Endothelial cell of umbilical vein (primary cell): ENCODE data around the gene WRAP73. TPM values are rescaled to one million over a fixed set of nuclear protein-coding genes. Genes with fewer than 3 reads are reported as not detected.
A peak's percentile ranks its signal among the peaks of the same experiment; 100 is the strongest.

ENCODE experiments used
- BruUV-seq: library from RNA; stranded (reverse); fragments of 400-500 nt; replicated peaks from 2 replicates; lab custom pipeline; 2021; lab: Mats Ljungman, UMichigan
- CTCF ChIA-PET: fragments of 300-600, 350-600 bp; sonication (Branson Sonifier 250); formaldehyde crosslinking; loops from one replicate; lab custom pipeline; 2021; ENCODE audit warnings: antibody characterized with exemption, inconsistent platforms; lab: Charles Lee
- POLR2A ChIA-PET: fragments of 300-600, 350-600 bp; sonication (Branson Sonifier 250); formaldehyde crosslinking; loops from one replicate; lab custom pipeline; 2021; ENCODE audit warnings: antibody characterized with exemption, inconsistent platforms; lab: Charles Lee
- DNase-seq: peaks from one replicate; pipeline ENCODE4 v3.0.0-alpha.2; 2011; ENCODE audit warnings: low read depth, low spot score
- FAIRE-seq: peaks from 2 replicates; lab custom pipeline; 2011; peaks lifted over from hg19 to GRCh38; lab: Jason Lieb, UNC
- H2AFZ ChIP-seq: 2 replicates; pipeline ENCODE4 v1.6.0; 2012; ENCODE audit warnings: low read depth, low read length, control low read depth, inconsistent platforms
- H3K27ac ChIP-seq: 2 replicates; pipeline ENCODE4 v1.5.1; 2011; ENCODE audit warnings: low read depth, mild to moderate bottlenecking, control low read depth, low read length, moderate library complexity; ENCODE audit not compliant: insufficient read depth
- H3K27me3 ChIP-seq, 2 experiments: 2 replicates each; pipeline versions ENCODE4 v1.6.0 to v1.6.1; 2011; ENCODE audit warnings: low read length in 2 of 2, mixed read lengths in 1 of 2; ENCODE audit not compliant: control insufficient read depth in 2 of 2, insufficient read depth in 2 of 2
- H3K36me3 ChIP-seq, 2 experiments: 2 replicates in 1 of 2; 3 replicates in 1 of 2; pipeline ENCODE4 v1.5.1; 2011; ENCODE audit warnings: low read length in 2 of 2, mild to moderate bottlenecking in 1 of 2, moderate library complexity in 1 of 2; ENCODE audit not compliant: control insufficient read depth in 2 of 2, insufficient read depth in 2 of 2; ENCODE audit errors: extremely low read depth in 1 of 2
- H3K4me1 ChIP-seq: 3 replicates; pipeline ENCODE4 v1.5.1; 2011; ENCODE audit warnings: mild to moderate bottlenecking, low read length; ENCODE audit not compliant: control insufficient read depth, insufficient read depth; ENCODE audit errors: extremely low read depth
- H3K4me2 ChIP-seq: 2 replicates; pipeline ENCODE4 v1.6.1; 2011; ENCODE audit warnings: low read length, control low read depth, mixed read lengths; ENCODE audit not compliant: insufficient read depth
- H3K4me3 ChIP-seq, 3 experiments: fragments of 200-600 bp in 1 of 3; sonication (generic), shearing (Covaris generic) in 1 of 3; replicated peaks in 1 of 3; 2 replicates each; pipeline ENCODE4 v1.5.1; 2011 to 2016; ENCODE audit warnings: control low read depth in 3 of 3, low read length in 3 of 3, mild to moderate bottlenecking in 2 of 3, inconsistent platforms in 1 of 3, low read depth in 1 of 3, moderate library complexity in 1 of 3; ENCODE audit not compliant: insufficient read depth in 1 of 3
- H3K79me2 ChIP-seq: 2 replicates; pipeline ENCODE4 v1.6.0; 2012; ENCODE audit warnings: low read length, inconsistent platforms; ENCODE audit not compliant: control insufficient read depth, insufficient read depth
- H3K9ac ChIP-seq: replicated peaks from 2 replicates; pipeline ENCODE3; 2011; ENCODE audit warnings: low read length, control low read depth; ENCODE audit not compliant: insufficient read depth; ENCODE audit errors: extremely low read depth
- H3K9me1 ChIP-seq: replicated peaks from 3 replicates; pipeline ENCODE4 v1.6.0; 2011; ENCODE audit warnings: mild to moderate bottlenecking, low read length; ENCODE audit not compliant: control insufficient read depth, insufficient read depth; ENCODE audit errors: extremely low read depth
- H3K9me3 ChIP-seq: replicated peaks from 2 replicates; pipeline ENCODE4 v1.5.1; 2012; ENCODE audit warnings: low read length, inconsistent platforms; ENCODE audit not compliant: control insufficient read depth, insufficient read depth
- H4K20me1 ChIP-seq: replicated peaks from 2 replicates; pipeline ENCODE3; 2011; ENCODE audit warnings: mild to moderate bottlenecking, low read length; ENCODE audit not compliant: control insufficient read depth, insufficient read depth; ENCODE audit errors: extremely low read depth
- CTCF ChIP-seq, 2 donors: IDR thresholded peaks; 1 replicate in 1 of 2; 2 replicates in 1 of 2; pipeline ENCODE4 v1.5.1; 2011; ENCODE audit warnings: low read length in 2 of 2, mild to moderate bottlenecking in 2 of 2, moderate library complexity in 2 of 2, control low read depth in 1 of 2, inconsistent platforms in 1 of 2, low read depth in 1 of 2; ENCODE audit not compliant: insufficient read depth in 1 of 2; ENCODE audit errors: extremely low read depth in 1 of 2
- EZH2 ChIP-seq: IDR thresholded peaks from 2 replicates; pipeline ENCODE4 v1.6.1; 2012; ENCODE audit warnings: borderline replicate concordance, low read depth, mild to moderate bottlenecking, moderate library complexity, low read length, inconsistent platforms; ENCODE audit not compliant: severe bottlenecking
- FOS ChIP-seq: IDR thresholded peaks from 2 replicates; pipeline ENCODE4 v1.6.1; 2011; ENCODE audit warnings: mild to moderate bottlenecking, low read length, moderate library complexity, borderline replicate concordance; ENCODE audit not compliant: insufficient read depth
- GATA2 ChIP-seq: IDR thresholded peaks from 2 replicates; pipeline ENCODE4 v1.7.0; 2011; ENCODE audit warnings: low read depth, mild to moderate bottlenecking, moderate library complexity, mixed read lengths, low read length; ENCODE audit not compliant: insufficient read length, insufficient read depth
- JUN ChIP-seq: IDR thresholded peaks from 2 replicates; pipeline ENCODE4 v1.6.1; 2011; ENCODE audit warnings: borderline replicate concordance, low read depth; ENCODE audit not compliant: insufficient read length, insufficient read depth
- MAX ChIP-seq: IDR thresholded peaks from 2 replicates; pipeline ENCODE4 v1.6.1; 2011; ENCODE audit not compliant: insufficient read depth, insufficient read length
- MYC ChIP-seq: IDR thresholded peaks from one replicate; pipeline ENCODE4 v1.6.1; 2011; ENCODE audit warnings: mild to moderate bottlenecking, low read depth, low read length
- POLR2A ChIP-seq: IDR thresholded peaks from 2 replicates; pipeline ENCODE4 v1.6.1; 2012; ENCODE audit warnings: low read depth, mild to moderate bottlenecking, control low read depth, low read length
- POLR2AphosphoS5 ChIP-seq: IDR thresholded peaks from 2 replicates; pipeline ENCODE4 v1.6.1; 2012; ENCODE audit warnings: low read depth, mild to moderate bottlenecking, control low read depth, low read length, moderate library complexity; ENCODE audit not compliant: insufficient read depth
- dilution Hi-C: fragments of 300-500 bp; cut with MboI; formaldehyde crosslinking; loops from one replicate; pipeline ENCODE4 v1.15.0; 2019; ENCODE audit warnings: low sequenced_read_pairs; ENCODE audit not compliant: extremely low pct_ligation_motif_present
- intact Hi-C: fragments of 100-400 bp; cut with micrococcal nuclease; formaldehyde crosslinking; loops from one replicate; pipeline ENCODE4 v1.10.0; 2022
- polyA plus RNA-seq, 4 experiments: library from polyadenylated mRNA; depleted of rRNA in 3 of 4; stranded (reverse) in 3 of 4; unstranded in 1 of 4; fragments of >200 nt; gene quantifications; 2 replicates each; pipeline versions ENCODE4 v1.2.1 to v1.2.3, GENCODE V29; 2011 to 2012; ENCODE audit warnings: missing spikeins in 1 of 4
- total RNA-seq: library from RNA; stranded (reverse); gene quantifications from 2 replicates; pipeline ENCODE4 v1.2.3, GENCODE V29; 2021

WRAP73 gene
- total and polyA plus RNA-seq, 2 donors (not counting 3 experiments of a cell fraction or from before 2014, with no cell fraction given) = 23.0 to 50.7 TPM

- dilution Hi-C loops = no loop called here
- Histone ChIP-seq H4K20me1 (no peaks in the 10 kb centered on the region), H3K79me2 (no peaks in the 10 kb centered on the region), H3K4me1 (peaks cover 6% of the 10 kb centered on the region), H2AFZ (peak overlapping the region; percentile 9), H3K9me1 (no peaks in the 10 kb centered on the region), H3K27ac (no peak overlapping the region), H3K36me3 (no peaks in the 10 kb centered on the region), H3K9ac (no peak overlapping the region), H3K4me3 (no peak overlapping the region), H3K4me2 (no peak overlapping the region), H3K9me3 (no peaks in the 10 kb centered on the region), H3K27me3 (peaks cover 0 to 10% of the 10 kb centered on the region in 2 experiments)
- ChIA-PET POLR2A (no interaction called here), CTCF (no interaction called here)
- DNase-seq = no peak
- TF ChIP-seq POLR2AphosphoS5 (no peak), MAX (no peak), JUN (no peak), EZH2 (no peak), MYC (no peak)
- no TSS peak for BruUV-seq
- FAIRE-seq = no peak
- intact Hi-C loops = no loop called here
Measured at GRCh38 chr1:3663999-3664699, 14.2 kb upstream of the WRAP73 start.

GRCh38 chr1:3662080-3662671 is 12.3 kb upstream of the WRAP73 start:
- Histone ChIP-seq H3K9ac (no peak overlapping the region), H3K4me2 (no peak overlapping the region), H3K9me1 (no peaks in the 10 kb centered on the region), H3K4me3 (no peak overlapping the region), H3K79me2 (no peaks in the 10 kb centered on the region), H4K20me1 (no peaks in the 10 kb centered on the region), H2AFZ (no peak overlapping the region), H3K9me3 (no peaks in the 10 kb centered on the region), H3K36me3 (no peaks in the 10 kb centered on the region), H3K27me3 (peaks cover 0 to 10% of the 10 kb centered on the region in 2 experiments), H3K4me1 (peaks cover 6% of the 10 kb centered on the region), H3K27ac (no peak overlapping the region)
- dilution Hi-C loops = no loop called here
- no TSS peak for BruUV-seq
- CTCF ChIA-PET = no interaction called here
- intact Hi-C loops = no loop called here
- POLR2A ChIA-PET = no interaction called here
- TF ChIP-seq JUN (no peak), POLR2A (no peak), EZH2 (no peak), MAX (no peak), POLR2AphosphoS5 (no peak), FOS (no peak), MYC (no peak), CTCF (IDR thresholded peaks at IDR 0.05; ENCODE audit: extremely low read depth in 1 of 2, insufficient read depth in 1 of 2, low read depth in 1 of 2, low read length in 2 of 2) (no peak), GATA2 (no peak)
- no peak for FAIRE-seq
- no peak for DNase-seq
